Sciatic nerve (tissue), 2 donors: Measurements from ENCODE around the gene CD200R1. TPM values are rescaled to one million over a fixed set of nuclear protein-coding genes. Genes with fewer than 3 reads are reported as not detected.

Experiments used
- ATAC-seq: fragments of 200-7000 bp; cut with Tn5 transposase; one replicate; pipeline ENCODE4 v1.9.1; 2020; ENCODE audit warnings: mild to moderate bottlenecking, moderate library complexity
- DNase-seq: peaks from one replicate; pipeline ENCODE4 v3.0.0-alpha.2; 2020; ENCODE audit warnings: low spot score
- intact Hi-C: fragments of 100-400 bp; cut with DNase I; formaldehyde crosslinking; loops from one replicate; pipeline ENCODE4 v1.14.2; 2022
- total RNA-seq: library from RNA; stranded (reverse); fragmentation: NEBNext Ultra II Directional; extraction: Animal tissue kit (Norgen Biotek cat#: 25700); gene quantifications from one replicate; pipeline ENCODE4 v1.2.1, GENCODE V29; 2021
- donor health status: DM: no; HTN: no; CAD: no.
- donor health status: DM: no; HTN: no; CAD: no.

CD200R1 gene
- total RNA-seq, 1 donor from 2014 or later: 3.2 TPM

- DNase-seq (no peak), ATAC-seq (no peak)
- intact Hi-C loops: no loop called here
Measured at GRCh38 chr3:112908252-112908651, 66.7 kb downstream of the CD200R1 start.

- intact Hi-C loops: no loop called here
- DNase-seq (no peak), ATAC-seq (no peak)
Measured at GRCh38 chr3:112904786-112905185, 70.1 kb downstream of the CD200R1 start.

GRCh38 chr3:112900113-112900512 lies 74.8 kb downstream of the CD200R1 start:
- intact Hi-C loops: no loop called here
- no peak for DNase-seq
- no peak for ATAC-seq

- no peak for ATAC-seq
- DNase-seq: no peak
- intact Hi-C loops: no loop called here
Measured at GRCh38 chr3:112897791-112898190, 77.1 kb downstream of the CD200R1 start.

GRCh38 chr3:112894258-112894657 lies 80.6 kb downstream of the CD200R1 start:
- DNase-seq (no peak), ATAC-seq (no peak)
- intact Hi-C loops: no loop called here

GRCh38 chr3:112889357-112889756 lies 85.5 kb downstream of the CD200R1 start:
- intact Hi-C loops: no loop called here
- ATAC-seq: no peak

GRCh38 chr3:112888381-112889085 lies 86.4 kb downstream of the CD200R1 start:
- intact Hi-C loops: no loop called here
- DNase-seq: no peak
- ATAC-seq: no peak

More at GRCh38 chr3:112889357-112889756, 85.5 kb downstream of the CD200R1 start:
- no peak for DNase-seq

GRCh38 chr3:112884678-112885290 lies 90.1 kb downstream of the CD200R1 start:
- DNase-seq (no peak), ATAC-seq (no peak)
- intact Hi-C loops: no loop called here

- intact Hi-C loops: no loop called here
- ATAC-seq: no peak
Measured at GRCh38 chr3:112881891-112882290, 93.0 kb downstream of the CD200R1 start.

GRCh38 chr3:112875561-112875960 lies 99.3 kb downstream of the CD200R1 start:
- intact Hi-C loops: no loop called here
- no peak for DNase-seq
- no peak for ATAC-seq

More at GRCh38 chr3:112881891-112882290, 93.0 kb downstream of the CD200R1 start:
- no peak for DNase-seq

GRCh38 chr3:112874725-112875124 lies 100.2 kb downstream of the CD200R1 start:
- ATAC-seq: no peak
- no peak for DNase-seq
- intact Hi-C loops: no loop called here

GRCh38 chr3:112873632-112874031 lies 101.3 kb downstream of the CD200R1 start:
- DNase-seq: no peak
- intact Hi-C loops: no loop called here
- ATAC-seq: no peak

GRCh38 chr3:112871735-112872134 lies 103.2 kb downstream of the CD200R1 start:
- DNase-seq (no peak), ATAC-seq (no peak)
- intact Hi-C loops: no loop called here

Other genes with a start within 250 kb of the CD200R1 start
- gene CD200R1L, start 128.2 kb downstream of the CD200R1 start, total RNA-seq: not detected
- gene GTPBP8, start 15.9 kb upstream of the CD200R1 start, total RNA-seq: 11.4 TPM
- 114 TPM for gene BOC, start 236.5 kb upstream of the CD200R1 start, total RNA-seq